Ishikawa (cell line): ENCODE measurements around the gene RRAD.

Experiments
- CEBPB ChIP-seq: IDR thresholded peaks from 2 replicates; pipeline ENCODE4 v1.6.1; 2012
- MAX ChIP-seq: IDR thresholded peaks from 2 replicates; pipeline ENCODE4 v1.6.1; 2012
- NFIC ChIP-seq: IDR thresholded peaks from 2 replicates; pipeline ENCODE4 v1.6.1; 2012
- RAD21 ChIP-seq: IDR thresholded peaks from 2 replicates; pipeline ENCODE4 v1.6.1; 2012; ENCODE audit warnings: low read depth
- REST ChIP-seq: IDR thresholded peaks from 2 replicates; pipeline ENCODE4 v1.6.1; 2012; ENCODE audit warnings: low read depth, mild to moderate bottlenecking
- TCF12 ChIP-seq: IDR thresholded peaks from 2 replicates; pipeline ENCODE4 v1.6.1; 2012; ENCODE audit warnings: low read depth

DNA sequence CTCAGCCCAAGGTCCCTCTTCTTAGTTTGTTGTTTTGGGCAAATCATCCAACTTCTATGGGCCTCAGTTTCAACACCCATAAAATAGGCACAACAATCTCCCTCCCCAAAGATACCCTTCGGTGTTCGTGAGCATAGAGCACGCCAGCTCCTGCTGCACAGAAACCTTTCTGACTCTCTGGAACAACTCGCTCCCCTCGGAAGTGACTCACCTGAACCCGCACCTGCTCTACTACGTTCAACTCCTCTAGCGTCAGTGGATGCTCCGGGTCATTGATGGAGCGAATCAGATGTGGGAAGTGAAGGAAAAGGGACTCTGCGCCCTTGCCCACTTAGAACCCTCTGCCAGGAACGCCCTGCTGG is 8.4 kb upstream of the RRAD start:
- TF ChIP-seq RAD21 (no peak), NFIC (no peak), CEBPB (no peak), MAX (no peak), TCF12 (no peak), REST (no peak)
